BLaER1 treated with 17β-estradiol and CSF1 and Interleukin-3, amounts not matched to agents 10 nM and 100 nM (cell line): ENCODE results near the gene RPH3AL.

Source experiments
- H3K27ac ChIP-seq, 11 experiments: shearing (Covaris generic); formaldehyde crosslinking; 2 replicates each; pipeline ENCODE4 v1.8.1; 2022
- H3K27me3 ChIP-seq, 11 experiments: shearing (Covaris generic); formaldehyde crosslinking; 2 replicates each; pipeline ENCODE4 v1.8.1; 2022
- H3K36me3 ChIP-seq, 11 experiments: shearing (Covaris generic); formaldehyde crosslinking; 2 replicates each; pipeline ENCODE4 v1.8.1; 2022
- H3K4me1 ChIP-seq, 10 experiments: shearing (Covaris generic); formaldehyde crosslinking; 2 replicates each; pipeline ENCODE4 v1.8.1; 2022
- H3K4me2 ChIP-seq, 11 experiments: shearing (Covaris generic); formaldehyde crosslinking; 2 replicates each; pipeline ENCODE4 v1.8.1; 2022
- H3K4me3 ChIP-seq, 10 experiments: shearing (Covaris generic); formaldehyde crosslinking; 2 replicates each; pipeline ENCODE4 v1.8.1; 2022
- H3K9ac ChIP-seq, 11 experiments: shearing (Covaris generic); formaldehyde crosslinking; 2 replicates each; pipeline ENCODE4 v1.8.1; 2022
- H3K9me3 ChIP-seq, 11 experiments: shearing (Covaris generic); formaldehyde crosslinking; replicated peaks in 1 of 11; 2 replicates each; pipeline ENCODE4 v1.8.1; 2022
- H4K20me1 ChIP-seq, 11 experiments: shearing (Covaris generic); formaldehyde crosslinking; 2 replicates each; pipeline ENCODE4 v1.8.1; 2022
- Cebpa-rat ChIP-seq, 11 experiments: shearing (Covaris generic); IDR thresholded peaks; 2 replicates each; pipeline ENCODE4 v1.8.1; 2022

Gene RPH3AL

GRCh38 chr17:298791-299450 lies 53.7 kb downstream of the RPH3AL start:
- peak overlapping the region in 3 of 11 experiments; percentile 10 to 44 (median 15); a peak in 3 of 22 replicates for H3K27ac ChIP-seq
- no peak overlapping the region for H3K4me3 ChIP-seq
- H3K27me3 ChIP-seq: peaks cover 0 to 52% (median 13%) of the 10 kb centered on the region in 11 experiments; a peak in 14 of 22 replicates
- H3K4me1 ChIP-seq: peaks cover 23 to 79% (median 74%) of the 10 kb centered on the region in 10 experiments
- peak overlapping the region in 4 of 11 experiments; percentile 2 to 46 (median 32); a peak in 4 of 22 replicates for H3K9ac ChIP-seq
- no peaks in the 10 kb centered on the region for H3K9me3 ChIP-seq
- peaks cover 0 to 44% (median 13%) of the 10 kb centered on the region in 11 experiments; a peak in 10 of 22 replicates for H4K20me1 ChIP-seq
- no peaks in the 10 kb centered on the region for H3K36me3 ChIP-seq
- TF ChIP-seq Cebpa-rat (IDR thresholded peaks at IDR 0.05): no peak
- peak overlapping the region in 9 of 11 experiments; percentile 26 to 97 (median 73); a peak in 16 of 22 replicates for H3K4me2 ChIP-seq

GRCh38 chr17:297758-298157 lies 54.8 kb downstream of the RPH3AL start:
- H3K4me2 ChIP-seq: peak overlapping the region in 8 of 11 experiments; percentile 55 to 97 (median 73); a peak in 16 of 22 replicates
- H3K4me3 ChIP-seq: no peak overlapping the region
- H3K4me1 ChIP-seq: peaks cover 29 to 79% (median 76%) of the 10 kb centered on the region in 10 experiments
- H3K36me3 ChIP-seq: no peaks in the 10 kb centered on the region
- H3K27me3 ChIP-seq: peaks cover 0 to 55% (median 13%) of the 10 kb centered on the region in 11 experiments; a peak in 14 of 22 replicates
- H3K9me3 ChIP-seq: no peaks in the 10 kb centered on the region
- no peak for TF ChIP-seq Cebpa-rat (IDR thresholded peaks at IDR 0.05)
- 0 out of 22 replicates have a peak overlapping the region, but pooled peaks of 1 of the 11 experiments have one; percentile 10 for H3K27ac ChIP-seq
- H3K9ac ChIP-seq: peak overlapping the region in 4 of 11 experiments; percentile 21 to 39 (median 26); a peak in 5 of 22 replicates
- H4K20me1 ChIP-seq: peaks cover 0 to 49% (median 14%) of the 10 kb centered on the region in 11 experiments; a peak in 10 of 22 replicates

- peaks cover 0 to 50% (median 19%) of the 10 kb centered on the region in 11 experiments; a peak in 10 of 22 replicates for H4K20me1 ChIP-seq
These were observed 55.5 kb downstream of the RPH3AL start for GRCh38 chr17:296906-297690.

GRCh38 chr17:296379-296778 lies 56.2 kb downstream of the RPH3AL start:
- Histone ChIP-seq H3K9ac (no peak overlapping the region), H3K27me3 (peaks cover 0 to 57% (median 13%) of the 10 kb centered on the region in 11 experiments; a peak in 14 of 22 replicates), H3K9me3 (no peaks in the 10 kb centered on the region), H3K27ac (no peak overlapping the region), H4K20me1 (peaks cover 0 to 51% (median 20%) of the 10 kb centered on the region in 11 experiments; a peak in 9 of 22 replicates), H3K4me1 (peaks cover 19 to 79% (median 76%) of the 10 kb centered on the region in 10 experiments), H3K4me2 (peak overlapping the region in 8 of 11 experiments; percentile 55 to 97 (median 73); a peak in 14 of 22 replicates), H3K36me3 (no peaks in the 10 kb centered on the region), H3K4me3 (no peak overlapping the region)
- TF ChIP-seq Cebpa-rat (IDR thresholded peaks at IDR 0.05): no peak

More at GRCh38 chr17:296906-297690, 55.5 kb downstream of the RPH3AL start:
- peak overlapping the region in 8 of 11 experiments; percentile 55 to 97 (median 73); a peak in 16 of 22 replicates for H3K4me2 ChIP-seq
- H3K4me1 ChIP-seq: peaks cover 26 to 79% (median 76%) of the 10 kb centered on the region in 10 experiments
- H3K9me3 ChIP-seq: no peaks in the 10 kb centered on the region
- TF ChIP-seq Cebpa-rat (IDR thresholded peaks at IDR 0.05): no peak
- H3K4me3 ChIP-seq: no peak overlapping the region
- no peaks in the 10 kb centered on the region for H3K36me3 ChIP-seq
- H3K27ac ChIP-seq: no peak overlapping the region
- H3K9ac ChIP-seq: peak overlapping the region in 4 of 11 experiments; percentile 21 to 39 (median 26); a peak in 4 of 22 replicates
- H3K27me3 ChIP-seq: peaks cover 0 to 54% (median 13%) of the 10 kb centered on the region in 11 experiments; a peak in 14 of 22 replicates

- no peak for TF ChIP-seq Cebpa-rat (IDR thresholded peaks at IDR 0.05)
- peak overlapping the region in 7 of 11 experiments; percentile 1 to 63 (median 57); a peak in 12 of 22 replicates for H3K27ac ChIP-seq
- H3K4me2 ChIP-seq: peak overlapping the region; percentile 69 to 98 (median 89)
- H3K36me3 ChIP-seq: peaks cover 0 to 3% (median 0%) of the 10 kb centered on the region in 11 experiments; a peak in 2 of 22 replicates
- no peaks in the 10 kb centered on the region for H3K9me3 ChIP-seq
- H3K4me1 ChIP-seq: peaks cover 15 to 75% (median 72%) of the 10 kb centered on the region in 10 experiments
- peaks cover 0 to 32% (median 14%) of the 10 kb centered on the region in 11 experiments; a peak in 8 of 22 replicates for H4K20me1 ChIP-seq
- peak overlapping the region in 6 of 11 experiments; percentile 10 to 63 (median 45); a peak in 10 of 22 replicates for H3K9ac ChIP-seq
- peak overlapping the region in 6 of 10 experiments; percentile 1 to 40 (median 10); a peak in 5 of 20 replicates for H3K4me3 ChIP-seq
- H3K27me3 ChIP-seq: peaks cover 0 to 40% (median 13%) of the 10 kb centered on the region in 11 experiments; a peak in 14 of 22 replicates
These were observed 59.9 kb downstream of the RPH3AL start for GRCh38 chr17:292531-293382.

GRCh38 chr17:292016-292415 lies 60.6 kb downstream of the RPH3AL start:
- Histone ChIP-seq H3K4me1 (peaks cover 15 to 68% (median 64%) of the 10 kb centered on the region in 10 experiments), H3K4me3 (no peak overlapping the region), H3K36me3 (peaks cover 0 to 3% (median 0%) of the 10 kb centered on the region in 11 experiments; a peak in 2 of 22 replicates), H3K9ac (peak overlapping the region in 3 of 11 experiments; percentile 54 to 63 (median 59); a peak in 5 of 22 replicates), H3K9me3 (no peaks in the 10 kb centered on the region), H4K20me1 (peaks cover 0 to 26% (median 10%) of the 10 kb centered on the region in 11 experiments; a peak in 8 of 22 replicates), H3K27ac (peak overlapping the region in 4 of 11 experiments; percentile 57 to 63 (median 60); a peak in 4 of 22 replicates), H3K4me2 (peak overlapping the region in 10 of 11 experiments; percentile 69 to 98 (median 90); a peak in 20 of 22 replicates), H3K27me3 (peaks cover 0 to 33% (median 9%) of the 10 kb centered on the region in 11 experiments; a peak in 14 of 22 replicates)
- no peak for TF ChIP-seq Cebpa-rat (IDR thresholded peaks at IDR 0.05)

- no peak for TF ChIP-seq Cebpa-rat (IDR thresholded peaks at IDR 0.05)
- peaks cover 0 to 3% (median 0%) of the 10 kb centered on the region in 11 experiments; a peak in 2 of 22 replicates for H3K36me3 ChIP-seq
- H3K4me2 ChIP-seq: peak overlapping the region in 9 of 11 experiments; percentile 74 to 98 (median 90); a peak in 18 of 22 replicates
These were observed 61.0 kb downstream of the RPH3AL start for GRCh38 chr17:291587-291986.

More at GRCh38 chr17:291587-291986, 61.0 kb downstream of the RPH3AL start:
- Histone ChIP-seq H3K27ac (peak overlapping the region in 1 of 11 experiments; percentile 63; a peak in 1 of 22 replicates), H4K20me1 (peaks cover 0 to 22% (median 8%) of the 10 kb centered on the region in 11 experiments; a peak in 7 of 22 replicates), H3K27me3 (peaks cover 0 to 30% (median 4%) of the 10 kb centered on the region in 11 experiments; a peak in 13 of 22 replicates), H3K4me3 (no peak overlapping the region), H3K4me1 (peaks cover 15 to 66% (median 62%) of the 10 kb centered on the region in 10 experiments), H3K9ac (peak overlapping the region in 2 of 11 experiments; percentile 54 to 59; a peak in 2 of 22 replicates), H3K9me3 (no peaks in the 10 kb centered on the region)
